WTC11 (cell line): Measurements from ENCODE around the gene AJAP1. TPM values are rescaled to one million over a fixed set of nuclear protein-coding genes. Genes with fewer than 3 reads are reported as not detected.

Experiments
- ATAC-seq: fragments of 200-7000 bp; cut with Tn5 transposase; 2 replicates; pipeline ENCODE4 v1.10.0; 2021; ENCODE audit warnings: mild to moderate bottlenecking, moderate library complexity
- CTCF ChIA-PET: fragments of 300-600 bp; sonication (Branson Sonifier 250); formaldehyde crosslinking; loops from one replicate; lab custom pipeline; 2021; ENCODE audit warnings: antibody characterized with exemption; lab: Charles Lee
- POLR2A ChIA-PET: fragments of 350-600 bp; sonication (Branson Sonifier 250); formaldehyde crosslinking; loops from one replicate; lab custom pipeline; 2021; ENCODE audit warnings: antibody characterized with exemption; lab: Charles Lee
- DNase-seq: peaks from one replicate; pipeline ENCODE4 v3.0.0; 2021; ENCODE audit warnings: low spot score
- H3K27ac Mint-ChIP-seq: 2 replicates; pipeline ENCODE4 v1.8.0; 2021; ENCODE audit warnings: mixed read lengths
- H3K27me3 Mint-ChIP-seq: 2 replicates; pipeline ENCODE4 v1.8.0; 2021; ENCODE audit warnings: low read depth, mild to moderate bottlenecking, moderate library complexity, mixed read lengths
- H3K36me3 Mint-ChIP-seq: 2 replicates; pipeline ENCODE4 v1.8.0; 2021; ENCODE audit warnings: mixed read lengths
- H3K4me1 Mint-ChIP-seq: 2 replicates; pipeline ENCODE4 v1.8.0; 2022; ENCODE audit warnings: mixed read lengths
- H3K4me3 Mint-ChIP-seq: 2 replicates; pipeline ENCODE4 v1.8.0; 2021; ENCODE audit warnings: mild to moderate bottlenecking, moderate library complexity, mixed read lengths
- H3K9me3 Mint-ChIP-seq: 2 replicates; pipeline ENCODE4 v1.8.0; 2021; ENCODE audit warnings: mixed read lengths
- ATF1 ChIP-seq: sonication (generic); formaldehyde crosslinking; IDR thresholded peaks from 2 replicates; pipeline ENCODE4 v1.8.1; 2023; ENCODE audit warnings: mild to moderate bottlenecking, moderate library complexity, missing genetic modification reagents
- CREM ChIP-seq: sonication (generic); formaldehyde crosslinking; IDR thresholded peaks from 2 replicates; pipeline ENCODE4 v1.8.1; 2022; ENCODE audit warnings: mild to moderate bottlenecking, missing genetic modification reagents, moderate library complexity
- ELF4 ChIP-seq: sonication (generic); formaldehyde crosslinking; IDR thresholded peaks from 2 replicates; pipeline ENCODE4 v1.8.1; 2022; ENCODE audit warnings: low read depth, mild to moderate bottlenecking, moderate library complexity, missing genetic modification reagents
- ETV6 ChIP-seq: sonication (generic); formaldehyde crosslinking; IDR thresholded peaks from 2 replicates; pipeline ENCODE4 v1.8.1; 2022; ENCODE audit warnings: mild to moderate bottlenecking, missing genetic modification reagents
- GTF2I ChIP-seq: fragments of 250-450 bp; sonication (Bioruptor Pico); conservative IDR thresholded peaks from 2 replicates; pipeline ENCODE4 v1.4.0; 2021; ENCODE audit warnings: mild to moderate bottlenecking
- HMGA2 ChIP-seq: fragments of 250-450 bp; sonication (Bioruptor Pico); IDR thresholded peaks from 2 replicates; pipeline ENCODE4 v1.4.0; 2021; ENCODE audit warnings: mild to moderate bottlenecking, moderate library complexity
- NFE2L1 ChIP-seq: sonication (generic); formaldehyde crosslinking; IDR thresholded peaks from 2 replicates; pipeline ENCODE4 v1.8.1; 2023; ENCODE audit warnings: missing genetic modification reagents
- NR2C2 ChIP-seq: sonication (generic); formaldehyde crosslinking; IDR thresholded peaks from 2 replicates; pipeline ENCODE4 v1.8.0; 2022; ENCODE audit warnings: mild to moderate bottlenecking, missing genetic modification reagents
- PREB ChIP-seq: sonication (generic); formaldehyde crosslinking; IDR thresholded peaks from 2 replicates; pipeline ENCODE4 v1.8.1; 2022; ENCODE audit warnings: mild to moderate bottlenecking, missing genetic modification reagents, moderate library complexity, borderline replicate concordance
- RORB ChIP-seq: fragments of 250-450 bp; sonication (Bioruptor Pico); IDR thresholded peaks from 2 replicates; pipeline ENCODE4 v1.9.0; 2021; ENCODE audit warnings: mild to moderate bottlenecking
- SP1 ChIP-seq: sonication (generic); formaldehyde crosslinking; conservative IDR thresholded peaks from 2 replicates; pipeline ENCODE4 v1.8.1; 2022; ENCODE audit warnings: missing genetic modification reagents
- STAT6 ChIP-seq: sonication (generic); formaldehyde crosslinking; conservative IDR thresholded peaks from 2 replicates; pipeline ENCODE4 v1.8.1; 2023; ENCODE audit warnings: mild to moderate bottlenecking, low read depth, missing genetic modification reagents, moderate library complexity
- USF2 ChIP-seq: sonication (generic); formaldehyde crosslinking; IDR thresholded peaks from 2 replicates; pipeline ENCODE4 v1.8.1; 2023; ENCODE audit warnings: mild to moderate bottlenecking, missing genetic modification reagents, moderate library complexity
- ZBTB43 ChIP-seq: sonication (generic); formaldehyde crosslinking; IDR thresholded peaks from 2 replicates; pipeline ENCODE4 v1.8.1; 2023; ENCODE audit warnings: mild to moderate bottlenecking, missing genetic modification reagents
- ZNF219 ChIP-seq: sonication (generic); formaldehyde crosslinking; IDR thresholded peaks from 2 replicates; pipeline ENCODE4 v1.8.0; 2023; ENCODE audit warnings: missing genetic modification reagents, mild to moderate bottlenecking, borderline replicate concordance
- ZNF232 ChIP-seq: sonication (generic); formaldehyde crosslinking; IDR thresholded peaks from 2 replicates; pipeline ENCODE4 v1.8.0; 2022; ENCODE audit warnings: mild to moderate bottlenecking, missing genetic modification reagents
- ZNF671 ChIP-seq: fragments of 250-450 bp; sonication (Bioruptor Pico); IDR thresholded peaks from 2 replicates; pipeline ENCODE4 v1.8.0; 2021; ENCODE audit warnings: mild to moderate bottlenecking
- total RNA-seq: library from RNA; stranded (reverse); gene quantifications from 3 replicates; pipeline ENCODE4 v1.2.3, GENCODE V29; 2021
- TF ChIP-seq, protein P1 (sequence below): fragments of 200-600 bp; IDR thresholded peaks from 2 replicates; pipeline ENCODE4 v1.8.0; 2022; ENCODE audit warnings: antibody characterized with exemption
- TF ChIP-seq, protein P2 (sequence below): sonication (generic); formaldehyde crosslinking; IDR thresholded peaks from 2 replicates; pipeline ENCODE4 v1.8.0; 2023; ENCODE audit warnings: missing genetic modification reagents, mild to moderate bottlenecking, borderline replicate concordance
- TF ChIP-seq, protein P3 (sequence below): sonication (generic); formaldehyde crosslinking; IDR thresholded peaks from 2 replicates; pipeline ENCODE4 v1.8.0; 2022; ENCODE audit warnings: mild to moderate bottlenecking, missing genetic modification reagents

Gene AJAP1
- total RNA-seq, 1 experiment from 2014 or later: 2.1 TPM

- ChIA-PET POLR2A (no interaction called here), CTCF (no interaction called here)
- no peaks in the 10 kb centered on the region for H3K4me1 Mint-ChIP-seq
- H3K27ac Mint-ChIP-seq: no peak overlapping the region
- H3K36me3 Mint-ChIP-seq: peaks cover 59% of the 10 kb centered on the region
- peaks cover 3% of the 10 kb centered on the region for H3K27me3 Mint-ChIP-seq
- H3K4me3 Mint-ChIP-seq: no peak overlapping the region
- TF ChIP-seq STAT6: no peak
- TF ChIP-seq CREM (CRISPR knock-in tag): no peak
- no peak for TF ChIP-seq ZNF232 (CRISPR knock-in tag)
- no peak for TF ChIP-seq ZNF219 (CRISPR knock-in tag)
- no peak for TF ChIP-seq HMGA2 (CRISPR knock-in tag)
- no peak for TF ChIP-seq ATF1
- TF ChIP-seq SP1 (CRISPR knock-in tag): no peak
- no peak for TF ChIP-seq NR2C2
- TF ChIP-seq, protein P1, sequence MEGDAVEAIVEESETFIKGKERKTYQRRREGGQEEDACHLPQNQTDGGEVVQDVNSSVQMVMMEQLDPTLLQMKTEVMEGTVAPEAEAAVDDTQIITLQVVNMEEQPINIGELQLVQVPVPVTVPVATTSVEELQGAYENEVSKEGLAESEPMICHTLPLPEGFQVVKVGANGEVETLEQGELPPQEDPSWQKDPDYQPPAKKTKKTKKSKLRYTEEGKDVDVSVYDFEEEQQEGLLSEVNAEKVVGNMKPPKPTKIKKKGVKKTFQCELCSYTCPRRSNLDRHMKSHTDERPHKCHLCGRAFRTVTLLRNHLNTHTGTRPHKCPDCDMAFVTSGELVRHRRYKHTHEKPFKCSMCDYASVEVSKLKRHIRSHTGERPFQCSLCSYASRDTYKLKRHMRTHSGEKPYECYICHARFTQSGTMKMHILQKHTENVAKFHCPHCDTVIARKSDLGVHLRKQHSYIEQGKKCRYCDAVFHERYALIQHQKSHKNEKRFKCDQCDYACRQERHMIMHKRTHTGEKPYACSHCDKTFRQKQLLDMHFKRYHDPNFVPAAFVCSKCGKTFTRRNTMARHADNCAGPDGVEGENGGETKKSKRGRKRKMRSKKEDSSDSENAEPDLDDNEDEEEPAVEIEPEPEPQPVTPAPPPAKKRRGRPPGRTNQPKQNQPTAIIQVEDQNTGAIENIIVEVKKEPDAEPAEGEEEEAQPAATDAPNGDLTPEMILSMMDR: no peak
- TF ChIP-seq ZNF671 (CRISPR knock-in tag): no peak
- TF ChIP-seq GTF2I (CRISPR knock-in tag): no peak
- TF ChIP-seq NFE2L1 (CRISPR knock-in tag): no peak
- peaks cover 66% of the 10 kb centered on the region for H3K9me3 Mint-ChIP-seq
- DNase-seq (no peak), ATAC-seq (no peak)
Measured at GRCh38 chr1:4760088-4760487, 105.7 kb downstream of the AJAP1 start.

- no peak for ATAC-seq
- Mint-ChIP-seq H3K36me3 (peaks cover 56% of the 10 kb centered on the region), H3K4me1 (no peaks in the 10 kb centered on the region), H3K27me3 (peaks cover 3% of the 10 kb centered on the region), H3K27ac (no peak overlapping the region), H3K9me3 (peaks cover 67% of the 10 kb centered on the region), H3K4me3 (no peak overlapping the region)
- no peak for DNase-seq
- POLR2A ChIA-PET: no interaction called here
- CTCF ChIA-PET: no interaction called here
- TF ChIP-seq ETV6 (CRISPR knock-in tag) (no peak), ZBTB43 (CRISPR knock-in tag) (no peak), PREB (CRISPR knock-in tag) (no peak), USF2 (no peak), ELF4 (CRISPR knock-in tag) (no peak), RORB (CRISPR knock-in tag) (no peak), SP1 (CRISPR knock-in tag) (no peak), NR2C2 (no peak)
- TF ChIP-seq, protein P2, sequence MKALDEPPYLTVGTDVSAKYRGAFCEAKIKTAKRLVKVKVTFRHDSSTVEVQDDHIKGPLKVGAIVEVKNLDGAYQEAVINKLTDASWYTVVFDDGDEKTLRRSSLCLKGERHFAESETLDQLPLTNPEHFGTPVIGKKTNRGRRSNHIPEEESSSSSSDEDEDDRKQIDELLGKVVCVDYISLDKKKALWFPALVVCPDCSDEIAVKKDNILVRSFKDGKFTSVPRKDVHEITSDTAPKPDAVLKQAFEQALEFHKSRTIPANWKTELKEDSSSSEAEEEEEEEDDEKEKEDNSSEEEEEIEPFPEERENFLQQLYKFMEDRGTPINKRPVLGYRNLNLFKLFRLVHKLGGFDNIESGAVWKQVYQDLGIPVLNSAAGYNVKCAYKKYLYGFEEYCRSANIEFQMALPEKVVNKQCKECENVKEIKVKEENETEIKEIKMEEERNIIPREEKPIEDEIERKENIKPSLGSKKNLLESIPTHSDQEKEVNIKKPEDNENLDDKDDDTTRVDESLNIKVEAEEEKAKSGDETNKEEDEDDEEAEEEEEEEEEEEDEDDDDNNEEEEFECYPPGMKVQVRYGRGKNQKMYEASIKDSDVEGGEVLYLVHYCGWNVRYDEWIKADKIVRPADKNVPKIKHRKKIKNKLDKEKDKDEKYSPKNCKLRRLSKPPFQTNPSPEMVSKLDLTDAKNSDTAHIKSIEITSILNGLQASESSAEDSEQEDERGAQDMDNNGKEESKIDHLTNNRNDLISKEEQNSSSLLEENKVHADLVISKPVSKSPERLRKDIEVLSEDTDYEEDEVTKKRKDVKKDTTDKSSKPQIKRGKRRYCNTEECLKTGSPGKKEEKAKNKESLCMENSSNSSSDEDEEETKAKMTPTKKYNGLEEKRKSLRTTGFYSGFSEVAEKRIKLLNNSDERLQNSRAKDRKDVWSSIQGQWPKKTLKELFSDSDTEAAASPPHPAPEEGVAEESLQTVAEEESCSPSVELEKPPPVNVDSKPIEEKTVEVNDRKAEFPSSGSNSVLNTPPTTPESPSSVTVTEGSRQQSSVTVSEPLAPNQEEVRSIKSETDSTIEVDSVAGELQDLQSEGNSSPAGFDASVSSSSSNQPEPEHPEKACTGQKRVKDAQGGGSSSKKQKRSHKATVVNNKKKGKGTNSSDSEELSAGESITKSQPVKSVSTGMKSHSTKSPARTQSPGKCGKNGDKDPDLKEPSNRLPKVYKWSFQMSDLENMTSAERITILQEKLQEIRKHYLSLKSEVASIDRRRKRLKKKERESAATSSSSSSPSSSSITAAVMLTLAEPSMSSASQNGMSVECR: no peak
- TF ChIP-seq, protein P1: no peak
- TF ChIP-seq, protein P3, sequence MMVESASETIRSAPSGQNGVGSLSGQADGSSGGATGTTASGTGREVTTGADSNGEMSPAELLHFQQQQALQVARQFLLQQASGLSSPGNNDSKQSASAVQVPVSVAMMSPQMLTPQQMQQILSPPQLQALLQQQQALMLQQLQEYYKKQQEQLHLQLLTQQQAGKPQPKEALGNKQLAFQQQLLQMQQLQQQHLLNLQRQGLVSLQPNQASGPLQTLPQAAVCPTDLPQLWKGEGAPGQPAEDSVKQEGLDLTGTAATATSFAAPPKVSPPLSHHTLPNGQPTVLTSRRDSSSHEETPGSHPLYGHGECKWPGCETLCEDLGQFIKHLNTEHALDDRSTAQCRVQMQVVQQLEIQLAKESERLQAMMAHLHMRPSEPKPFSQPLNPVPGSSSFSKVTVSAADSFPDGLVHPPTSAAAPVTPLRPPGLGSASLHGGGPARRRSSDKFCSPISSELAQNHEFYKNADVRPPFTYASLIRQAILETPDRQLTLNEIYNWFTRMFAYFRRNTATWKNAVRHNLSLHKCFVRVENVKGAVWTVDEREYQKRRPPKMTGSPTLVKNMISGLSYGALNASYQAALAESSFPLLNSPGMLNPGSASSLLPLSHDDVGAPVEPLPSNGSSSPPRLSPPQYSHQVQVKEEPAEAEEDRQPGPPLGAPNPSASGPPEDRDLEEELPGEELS (CRISPR knock-in tag): no peak
Measured at GRCh38 chr1:4761324-4761723, 106.9 kb downstream of the AJAP1 start.
